HG02588 (cell line): ENCODE measurements around the gene DCPS.
"Not testable (repeated sequence)": the region's sequence is repeated elsewhere in the genome, so short reads cannot be mapped to it uniquely, and the experiment has no call there.

Source experiments
- ATAC-seq: cut with Tn5 transposase; IDR thresholded peaks from one replicate; pipeline ENCODE4 v1.9.1; 2021; ENCODE audit warnings: mild to moderate bottlenecking, moderate library complexity; ENCODE audit not compliant: unreplicated experiment

DCPS gene

DNA sequence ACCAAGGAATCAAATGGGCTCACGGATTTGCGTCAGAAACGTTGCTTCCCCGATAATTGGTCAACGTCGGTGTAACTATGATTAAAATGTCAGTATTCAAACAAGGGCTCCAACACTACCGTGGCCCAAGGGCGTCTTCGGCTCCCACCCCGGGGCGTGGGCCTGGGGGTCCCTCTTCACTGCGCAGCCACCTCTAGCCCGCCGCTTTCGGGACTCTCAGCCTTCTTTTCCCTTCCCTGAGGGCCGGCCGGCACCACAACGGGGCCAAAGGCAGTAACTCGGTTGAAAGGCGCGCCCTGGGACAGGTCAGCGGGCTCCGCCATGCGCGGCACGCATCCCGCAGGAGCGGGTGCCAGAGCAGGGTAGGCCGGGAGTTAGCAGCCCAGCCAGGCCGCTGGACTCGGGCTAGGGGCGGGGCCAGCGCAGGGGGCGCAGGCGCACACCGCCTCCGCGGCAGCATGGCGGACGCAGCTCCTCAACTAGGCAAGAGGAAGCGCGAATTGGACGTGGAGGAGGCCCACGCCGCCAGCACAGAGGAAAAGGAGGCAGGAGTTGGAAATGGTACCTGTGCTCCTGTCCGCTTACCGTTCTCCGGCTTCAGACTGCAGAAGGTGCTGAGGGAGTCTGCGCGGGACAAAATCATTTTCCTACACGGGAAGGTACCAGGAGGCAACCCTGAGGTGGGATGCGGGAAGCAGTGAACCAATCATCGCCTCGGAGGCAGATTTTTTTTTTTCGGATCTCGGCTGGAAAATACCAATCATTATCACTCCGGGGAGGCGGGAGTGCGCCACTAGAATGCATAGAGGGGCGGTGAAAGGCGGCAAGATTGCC, at the start of gene DCPS:
DCPS (plus strand) TSS at position 438 of the 834 bp plus-strand sequence; CDS start at position 459, 21 bp downstream.
- peak; percentile 88 for ATAC-seq

- ATAC-seq: no peak
Observed at GRCh38 chr11:126254819-126255218, 49.0 kb upstream of the DCPS start.

- ATAC-seq: not testable (repeated sequence)
Observed at GRCh38 chr11:126255507-126255906, 48.4 kb upstream of the DCPS start.

GRCh38 chr11:126256216-126256615, 47.6 kb upstream of the DCPS start:
- no peak for ATAC-seq

GRCh38 chr11:126257144-126257543, 46.7 kb upstream of the DCPS start:
- ATAC-seq: no peak

DNA sequence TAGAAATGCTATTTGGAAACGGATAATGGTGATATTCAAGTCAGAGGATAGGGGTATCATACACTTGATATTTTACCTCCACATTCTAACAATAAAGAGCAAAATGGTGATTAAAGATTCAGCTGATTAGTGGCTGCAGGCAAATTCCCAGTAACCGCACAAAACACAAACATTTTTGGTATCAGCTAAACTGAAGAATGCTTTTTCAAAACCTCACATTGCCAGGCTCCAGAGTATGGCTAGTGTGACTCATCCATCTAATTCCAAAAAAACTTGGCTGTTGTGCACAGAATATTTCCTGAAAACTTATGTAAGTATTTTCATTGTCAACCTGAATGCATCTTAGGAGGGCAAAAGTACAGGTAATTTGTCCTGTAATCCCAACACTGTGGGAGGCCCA, 46.1 kb upstream of the DCPS start:
- no peak for ATAC-seq

- no peak for ATAC-seq
Observed at GRCh38 chr11:126262216-126262615, 41.6 kb upstream of the DCPS start.

DNA sequence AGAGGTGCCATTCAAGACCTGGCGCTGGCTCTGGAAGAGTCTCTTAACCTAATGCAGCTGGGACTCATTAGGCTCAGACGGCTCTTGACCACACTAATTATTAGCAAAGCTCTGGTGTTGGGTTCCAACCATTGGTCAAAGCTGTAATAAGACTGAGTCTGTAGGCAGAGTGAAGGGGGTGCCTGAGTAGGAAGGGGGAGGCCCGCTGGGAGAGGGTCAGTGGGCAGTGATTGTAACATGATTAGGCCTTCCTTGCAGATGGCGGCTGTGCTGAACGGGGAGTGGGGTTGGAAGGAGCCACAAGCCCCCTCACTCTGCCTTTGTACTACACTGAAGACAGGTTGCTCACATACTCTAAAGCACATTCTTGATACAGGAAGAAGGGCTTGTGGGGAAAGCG, 40.4 kb upstream of the DCPS start:
- no peak for ATAC-seq

GRCh38 chr11:126265811-126266210, 38.0 kb upstream of the DCPS start:
- ATAC-seq: no peak

GRCh38 chr11:126267650-126268049, 36.2 kb upstream of the DCPS start:
- no peak for ATAC-seq

GRCh38 chr11:126268361-126268707, 35.5 kb upstream of the DCPS start:
- no peak for ATAC-seq

- peak; percentile 99 for ATAC-seq
Observed at GRCh38 chr11:126268708-126269579, 34.9 kb upstream of the DCPS start, which contains the start of the genes FOXRED1 and SRPRA. TSS of gene FOXRED1 (plus strand) at chr11:126269154. CDS start at chr11:126269207, 53 bp downstream. TSS of gene SRPRA (minus strand) at chr11:126268895. CDS start at chr11:126268804, 91 bp downstream.

GRCh38 chr11:126277322-126277721, 26.5 kb upstream of the DCPS start:
- no peak for ATAC-seq

DNA sequence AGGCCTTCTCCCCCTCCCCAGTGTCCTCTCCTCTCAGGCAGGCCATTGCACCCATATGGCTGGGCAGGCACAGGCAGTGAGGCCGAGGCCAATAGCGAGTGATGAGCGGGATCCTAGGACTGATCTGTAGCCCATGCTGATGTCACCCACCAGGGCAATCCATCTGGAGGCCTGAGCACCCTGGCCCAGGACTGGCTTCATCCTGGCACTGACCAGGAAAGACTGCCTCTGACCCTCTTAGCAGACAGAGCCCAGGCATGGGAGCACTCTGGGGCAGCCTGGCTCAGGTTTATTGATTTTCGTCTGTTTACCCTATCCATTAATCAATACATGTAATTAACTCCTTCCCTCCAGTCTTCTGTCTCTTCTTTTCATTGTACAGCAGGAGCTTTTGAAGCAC, 26.1 kb upstream of the DCPS start:
- ATAC-seq: no peak

DNA sequence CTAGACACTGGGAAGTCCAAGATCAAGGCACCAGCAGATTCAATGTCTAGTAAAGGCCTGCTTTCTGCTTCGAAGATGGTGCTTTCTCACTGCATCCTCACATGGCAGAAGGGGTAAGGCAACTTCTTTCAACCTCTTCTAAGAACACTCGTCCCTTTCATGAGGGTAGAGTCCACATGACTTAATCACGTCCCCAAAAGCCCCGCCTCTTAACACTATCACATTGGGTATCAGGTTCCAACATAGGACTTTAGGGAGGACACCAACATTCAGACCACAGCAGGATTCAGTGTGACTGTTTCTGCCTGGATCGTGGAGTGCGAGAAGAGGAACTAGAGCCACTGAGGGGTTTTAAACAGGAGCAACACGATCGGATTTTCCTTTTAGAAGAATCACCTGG, 24.7 kb upstream of the DCPS start:
- no peak for ATAC-seq

GRCh38 chr11:126280595-126280994, 23.3 kb upstream of the DCPS start:
- no peak for ATAC-seq

- no peak for ATAC-seq
Observed at GRCh38 chr11:126281245-126281644, 22.6 kb upstream of the DCPS start.

GRCh38 chr11:126281666-126282175, 22.1 kb upstream of the DCPS start:
- no peak for ATAC-seq

DNA sequence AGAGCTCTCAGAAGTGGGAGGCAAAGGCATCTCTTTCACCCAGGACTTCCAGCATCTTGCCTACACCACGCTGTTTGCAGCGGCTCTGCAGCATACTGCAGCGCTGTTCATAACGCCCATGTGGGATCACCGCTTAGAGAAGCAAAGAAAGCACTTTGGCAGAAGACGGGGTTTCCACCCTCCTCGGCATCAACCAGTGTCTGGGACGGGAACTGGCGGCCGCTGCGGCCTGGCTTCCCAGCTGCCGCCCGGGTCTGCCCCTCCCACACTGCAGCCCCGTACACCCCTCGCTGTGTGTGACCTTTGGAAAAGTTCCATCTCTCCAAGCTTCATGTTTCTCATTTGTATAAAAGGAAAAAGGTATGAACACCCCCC, 21.5 kb upstream of the DCPS start:
- ATAC-seq: no peak

GRCh38 chr11:126282736-126283591, 20.9 kb upstream of the DCPS start, which contains the start of gene TIRAP:
TSS of gene TIRAP (plus strand) at chr11:126283093. CDS start at chr11:126290895, 7,802 bp downstream.
- ATAC-seq: peak; percentile 69
